Jurkat, Clone E6-1 (cell line): ENCODE results near the gene RRP8.

Source experiments
- DNase-seq: peaks from one replicate; pipeline ENCODE4 v3.0.0-alpha.2; 2011; ENCODE audit warnings: low read depth, low spot score
- H3K4me3 ChIP-seq: 2 replicates; pipeline ENCODE4 v1.5.1; 2011; ENCODE audit warnings: mild to moderate bottlenecking, low read length, control low read depth, moderate library complexity

RRP8 gene

DNA sequence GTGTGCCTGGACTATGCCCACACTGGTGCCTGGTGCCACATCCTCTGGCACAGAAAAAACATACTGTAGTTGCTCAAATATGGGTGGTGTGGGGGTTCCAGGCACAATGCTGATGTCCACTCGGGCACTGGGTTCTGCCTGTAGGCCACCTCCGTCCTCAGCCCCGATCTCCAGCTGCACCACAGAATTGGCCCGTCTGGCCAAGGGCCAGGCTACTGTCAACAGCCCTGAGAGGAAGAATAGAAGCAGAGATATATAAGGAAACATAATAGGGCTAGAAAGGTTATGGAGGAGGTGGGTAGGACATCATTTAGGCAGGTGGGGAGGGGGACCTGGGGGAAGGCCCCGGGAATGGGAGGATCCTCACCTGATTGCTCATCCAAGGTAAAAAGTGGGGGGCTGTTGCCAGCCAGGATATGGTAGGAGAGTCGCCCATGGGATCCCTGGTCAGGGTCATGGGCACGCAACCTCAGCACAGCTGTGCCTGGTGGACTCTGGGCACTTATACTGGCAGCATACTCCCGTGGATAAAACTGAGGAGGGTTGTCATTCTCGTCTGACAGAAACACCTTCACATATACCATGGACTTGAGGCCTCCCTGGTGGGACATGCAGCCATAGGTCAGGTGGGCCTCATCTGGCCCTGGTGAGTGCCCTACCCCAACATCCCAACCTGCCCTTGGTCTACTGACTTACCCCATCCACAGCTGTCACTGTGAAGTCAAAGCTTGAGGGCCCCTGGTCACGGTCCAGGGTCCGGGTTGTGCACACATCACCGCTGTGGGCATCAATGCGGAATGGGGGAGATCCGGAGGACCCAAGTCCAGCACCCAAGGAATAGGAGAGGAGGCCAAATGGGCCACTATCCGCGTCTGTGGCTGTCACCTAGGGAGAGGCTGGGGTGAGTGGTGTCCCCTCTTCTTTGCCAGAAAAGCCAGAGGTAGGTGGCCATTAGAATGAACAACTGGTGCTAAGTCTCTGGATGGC is 30.3 kb upstream of the RRP8 start:
- no peak overlapping the region for H3K4me3 ChIP-seq
- DNase-seq, result no peak

DNA sequence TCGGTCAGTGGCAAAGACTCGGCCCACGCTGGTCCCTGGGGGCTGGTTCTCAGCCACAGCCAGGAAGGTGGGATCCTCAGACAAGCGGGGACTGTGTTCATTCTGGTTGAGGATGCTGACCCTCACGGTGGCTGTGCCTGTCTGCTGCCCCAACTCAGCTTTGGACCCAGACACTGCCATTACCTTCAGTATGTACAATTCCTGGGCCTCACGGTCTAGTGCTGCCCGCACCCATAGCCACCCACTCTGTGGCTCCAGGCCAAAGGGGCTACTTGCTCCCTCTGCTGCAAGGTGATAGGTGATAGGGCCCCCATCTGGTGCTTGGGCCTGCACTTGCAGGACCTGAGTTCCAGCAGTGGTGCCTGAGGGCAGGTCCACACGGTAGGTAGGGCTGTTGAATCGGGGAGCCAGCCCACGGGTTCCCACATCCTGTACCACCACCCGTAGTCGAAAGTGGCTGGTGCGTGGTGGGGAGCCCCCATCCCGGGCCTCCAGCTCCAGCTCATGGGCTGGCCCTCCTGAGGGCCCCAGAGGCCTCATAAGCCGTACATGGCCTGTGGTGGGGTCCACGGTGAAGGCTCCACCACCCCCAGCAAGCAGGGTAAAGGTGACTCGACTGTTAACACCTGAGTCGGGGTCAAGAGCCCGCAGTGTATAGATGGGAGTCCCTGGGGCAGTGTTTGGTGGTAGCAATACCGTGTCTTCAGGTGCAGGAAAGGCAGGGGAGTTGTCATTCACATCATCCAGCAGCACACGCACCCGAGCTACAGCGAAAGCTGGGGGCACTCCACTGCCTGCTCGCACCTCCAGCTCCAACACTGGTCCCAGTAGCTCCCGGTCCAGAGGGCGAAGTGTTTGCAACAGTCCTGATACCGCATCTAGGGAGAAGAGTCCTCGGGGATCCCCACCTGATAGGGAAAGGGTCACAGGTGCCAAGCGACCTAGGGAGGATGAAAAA is 29.0 kb upstream of the RRP8 start:
- no peak overlapping the region for H3K4me3 ChIP-seq
- DNase-seq, result no peak

DNA sequence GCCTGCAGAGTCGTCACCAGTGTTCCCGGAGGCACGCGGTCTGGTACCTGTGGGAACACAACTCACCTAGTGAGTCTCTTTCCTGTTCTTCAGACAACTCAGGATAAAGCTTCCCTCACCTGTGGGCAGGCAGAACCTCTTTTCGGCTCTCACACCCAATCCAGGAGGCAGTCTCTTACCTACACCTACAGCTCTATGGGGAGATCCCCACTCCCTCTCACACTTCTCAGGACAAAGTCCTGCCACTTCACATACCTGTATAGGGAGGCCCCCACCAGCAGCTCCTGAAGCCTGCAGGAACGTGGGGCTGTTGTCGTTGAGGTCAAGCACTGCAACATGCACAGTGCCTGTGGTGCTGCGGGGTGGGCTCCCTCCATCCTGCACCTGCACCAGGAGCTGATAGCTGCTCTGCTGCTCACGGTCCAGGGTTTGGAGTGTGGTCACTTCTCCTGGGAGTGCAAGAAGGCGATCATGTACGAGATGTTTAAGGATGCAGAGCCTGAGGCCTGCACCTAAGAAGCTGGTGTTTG is 28.0 kb upstream of the RRP8 start:
- DNase-seq, result no peak
- H3K4me3 ChIP-seq, result no peak overlapping the region

DNA sequence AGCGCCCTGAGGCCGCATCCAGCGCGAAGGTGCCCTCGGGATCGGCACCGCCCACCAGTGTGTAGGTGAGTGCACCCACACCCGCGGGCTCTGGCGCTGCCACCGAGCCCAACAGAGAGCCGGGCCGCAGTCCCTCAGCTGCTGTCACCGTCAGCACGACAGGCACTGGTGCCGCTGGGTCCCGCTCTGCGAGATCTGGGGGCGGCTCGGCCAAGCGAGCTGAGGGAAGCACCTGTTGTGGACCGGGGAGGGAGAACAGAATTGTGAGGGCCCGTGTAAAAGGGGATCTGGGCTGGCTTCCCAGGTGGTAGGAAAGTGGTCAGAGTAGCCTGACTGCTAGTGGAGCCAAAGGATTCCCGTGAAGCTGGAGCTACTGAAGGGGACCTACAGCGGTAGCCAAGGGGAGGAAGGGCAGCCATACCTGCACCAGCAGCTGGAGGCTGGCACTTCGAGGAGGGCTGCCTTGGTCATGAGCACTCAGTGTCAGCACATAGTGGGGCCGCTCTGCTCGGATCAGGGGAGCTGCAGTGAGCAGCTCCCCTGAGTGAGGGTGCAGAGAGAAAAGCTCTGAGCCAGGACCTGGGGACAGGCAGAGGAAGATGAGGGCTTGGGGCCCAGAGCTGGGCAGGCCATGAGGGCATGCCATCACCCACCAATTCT is 27.3 kb upstream of the RRP8 start:
- H3K4me3 ChIP-seq, result no peak overlapping the region
- no peak for DNase-seq

DNA sequence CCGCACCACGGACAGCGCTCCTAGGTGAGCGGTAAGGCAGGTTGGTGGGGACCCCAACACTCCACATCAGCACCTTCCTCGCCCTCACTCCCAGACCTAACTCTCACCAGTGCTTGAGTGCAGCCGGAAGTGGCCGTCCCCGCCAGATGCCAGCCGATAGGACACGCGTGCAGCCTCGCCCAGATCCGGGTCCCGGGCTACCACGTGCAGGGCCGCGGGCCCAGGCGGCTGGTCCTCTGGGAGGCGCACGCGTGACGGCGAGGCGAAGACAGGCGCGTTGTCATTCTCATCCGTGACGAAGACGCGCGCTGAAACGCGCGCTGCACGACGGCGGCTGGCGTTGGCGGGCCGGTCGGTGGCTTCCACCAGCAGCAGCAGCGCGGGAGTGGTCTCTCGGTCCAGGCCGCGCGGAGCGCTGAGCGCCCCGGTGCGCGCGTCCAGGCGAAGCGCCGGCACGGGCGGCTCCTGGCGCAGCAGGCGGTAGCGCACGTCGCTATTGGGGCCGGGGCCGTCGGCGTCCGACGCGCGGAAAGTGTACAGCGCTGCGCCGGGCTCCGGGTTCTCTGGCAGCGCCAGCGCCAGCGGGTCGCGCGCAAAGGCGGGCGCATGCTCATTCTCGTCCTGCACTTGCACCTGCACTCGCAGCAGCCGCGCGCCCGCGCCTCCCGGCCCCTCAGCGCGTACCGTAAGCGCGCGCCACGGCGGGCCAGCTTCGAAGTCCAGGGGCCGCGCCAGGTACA is 26.6 kb upstream of the RRP8 start:
- no peak for DNase-seq
- no peak overlapping the region for H3K4me3 ChIP-seq

DNA sequence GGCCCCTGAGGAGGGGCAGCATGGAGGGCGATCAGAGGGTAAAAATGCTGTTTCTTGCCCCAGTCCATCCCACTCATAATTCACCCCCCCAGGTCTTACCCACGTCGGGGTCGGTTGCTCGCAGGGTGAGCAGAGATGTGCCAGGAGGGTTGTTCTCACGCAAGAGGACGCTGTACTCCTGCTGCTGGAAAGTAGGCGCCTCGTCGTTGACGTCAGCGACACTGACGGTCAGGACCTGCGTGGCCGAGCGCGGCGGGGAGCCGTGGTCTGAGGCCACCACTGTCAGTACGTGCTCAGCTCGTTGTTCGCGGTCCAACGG is 26.1 kb upstream of the RRP8 start:
- H3K4me3 ChIP-seq, result no peak overlapping the region

DNA sequence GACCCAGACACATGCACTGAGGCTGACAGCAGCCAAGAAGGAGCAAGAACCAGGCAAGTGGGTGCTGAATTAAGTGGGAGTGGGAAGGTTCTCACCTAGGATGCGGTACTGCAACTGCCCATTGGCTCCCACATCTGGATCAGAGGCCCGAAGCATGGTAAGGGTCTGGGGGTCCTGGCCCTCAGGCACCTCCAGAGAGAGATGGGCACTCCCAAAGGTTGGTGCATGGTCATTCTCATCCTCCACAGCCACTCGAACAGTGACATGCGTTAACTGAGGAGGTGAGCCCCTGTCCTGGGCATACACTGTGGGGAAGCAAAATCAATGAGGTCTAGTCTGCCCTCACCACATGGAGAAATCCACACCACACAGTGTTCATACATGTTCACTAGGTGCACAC is 25.1 kb upstream of the RRP8 start:
- no peak for DNase-seq
- H3K4me3 ChIP-seq, result no peak overlapping the region

More for the DNA sequence above, 26.1 kb upstream of the RRP8 start:
- no peak for DNase-seq

DNA sequence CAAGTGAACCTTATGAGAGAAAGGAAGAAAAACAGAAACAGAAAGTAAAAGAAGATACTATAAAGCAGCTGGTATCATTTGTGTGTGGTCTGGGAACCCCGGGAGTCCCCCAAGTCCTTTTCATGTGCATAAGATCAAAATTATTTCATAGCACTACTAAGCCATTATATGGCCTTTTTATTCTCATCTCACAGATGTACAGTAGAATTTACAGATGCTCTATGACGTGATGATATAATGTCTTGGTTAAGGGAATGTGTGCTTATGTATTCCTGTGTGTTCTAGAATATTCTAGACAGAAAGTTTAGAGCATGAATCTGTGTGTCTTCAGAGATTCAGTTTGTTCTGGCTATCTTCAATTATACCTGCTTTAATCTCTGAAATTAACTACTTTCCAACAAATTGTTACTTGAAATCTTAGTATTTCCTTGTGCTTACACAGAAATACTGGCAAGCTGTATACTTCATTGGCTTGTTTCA is 24.4 kb upstream of the RRP8 start:
- no peak for DNase-seq
- no peak overlapping the region for H3K4me3 ChIP-seq

DNA sequence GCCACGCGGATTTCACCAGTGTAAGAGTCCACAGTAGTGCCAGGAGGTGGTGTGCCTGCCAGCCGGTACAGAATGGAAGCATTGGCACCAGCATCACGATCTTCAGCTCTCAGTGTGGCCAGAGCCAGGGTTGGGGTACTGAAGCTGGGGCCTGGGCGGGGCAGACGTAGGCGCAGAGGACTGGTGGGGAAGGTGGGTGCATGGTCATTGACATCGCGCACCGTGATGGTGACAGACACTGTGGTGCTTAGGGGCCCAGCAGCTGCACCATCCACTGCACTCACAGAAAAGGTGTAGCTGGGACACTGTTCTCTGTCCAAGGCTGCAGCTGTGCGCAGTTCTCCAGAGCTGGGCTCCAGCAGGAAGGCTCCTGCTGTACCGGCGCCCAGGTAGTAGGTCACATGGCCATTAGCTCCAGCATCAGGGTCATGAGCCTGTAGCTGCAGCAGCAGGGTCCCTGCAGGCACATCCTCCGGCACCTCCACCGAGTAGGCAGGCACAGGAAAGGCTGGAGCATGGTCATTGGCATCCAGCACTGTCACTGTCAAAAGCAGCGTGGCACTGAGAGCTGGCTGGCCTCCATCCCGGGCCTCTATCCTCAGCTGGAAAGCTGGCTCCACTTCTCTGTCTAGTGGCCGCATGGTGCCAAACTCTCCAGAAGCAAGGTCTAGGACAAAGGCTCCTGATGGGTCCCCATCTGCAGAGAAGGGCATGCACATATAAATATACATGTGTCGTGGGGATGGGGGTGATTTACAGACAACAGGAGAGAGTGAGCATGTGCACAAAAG is 23.8 kb upstream of the RRP8 start:
- H3K4me3 ChIP-seq, result no peak overlapping the region
- no peak for DNase-seq

DNA sequence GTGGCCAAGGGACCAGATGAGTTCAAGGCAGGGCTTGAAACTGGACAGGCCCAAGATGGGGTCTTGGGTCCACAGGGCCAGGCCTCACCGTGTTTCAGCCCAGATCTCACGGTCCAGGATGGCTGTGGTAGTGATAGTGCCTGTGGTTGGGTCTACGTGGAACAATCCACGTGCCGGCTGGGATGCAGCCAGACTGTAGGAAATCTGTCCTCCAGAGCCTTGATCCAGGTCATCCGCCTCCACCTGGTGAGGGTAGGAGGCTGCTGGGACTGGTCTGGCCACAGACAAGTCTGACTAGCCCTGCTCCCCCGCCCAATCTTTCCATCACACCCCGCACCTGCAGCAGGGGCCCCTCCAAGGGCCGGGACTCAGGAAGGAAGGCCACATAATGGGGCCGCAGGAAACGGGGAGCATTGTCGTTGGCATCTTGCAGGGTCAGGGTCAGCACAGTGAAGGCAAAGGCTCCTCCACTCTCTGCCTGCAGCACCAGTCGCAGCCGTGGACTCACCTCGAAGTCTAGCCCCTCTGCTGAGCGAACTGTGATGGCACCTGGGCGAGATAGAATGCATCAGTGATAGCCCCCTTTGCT is 22.5 kb upstream of the RRP8 start:
- H3K4me3 ChIP-seq, result no peak overlapping the region
- no peak for DNase-seq

DNA sequence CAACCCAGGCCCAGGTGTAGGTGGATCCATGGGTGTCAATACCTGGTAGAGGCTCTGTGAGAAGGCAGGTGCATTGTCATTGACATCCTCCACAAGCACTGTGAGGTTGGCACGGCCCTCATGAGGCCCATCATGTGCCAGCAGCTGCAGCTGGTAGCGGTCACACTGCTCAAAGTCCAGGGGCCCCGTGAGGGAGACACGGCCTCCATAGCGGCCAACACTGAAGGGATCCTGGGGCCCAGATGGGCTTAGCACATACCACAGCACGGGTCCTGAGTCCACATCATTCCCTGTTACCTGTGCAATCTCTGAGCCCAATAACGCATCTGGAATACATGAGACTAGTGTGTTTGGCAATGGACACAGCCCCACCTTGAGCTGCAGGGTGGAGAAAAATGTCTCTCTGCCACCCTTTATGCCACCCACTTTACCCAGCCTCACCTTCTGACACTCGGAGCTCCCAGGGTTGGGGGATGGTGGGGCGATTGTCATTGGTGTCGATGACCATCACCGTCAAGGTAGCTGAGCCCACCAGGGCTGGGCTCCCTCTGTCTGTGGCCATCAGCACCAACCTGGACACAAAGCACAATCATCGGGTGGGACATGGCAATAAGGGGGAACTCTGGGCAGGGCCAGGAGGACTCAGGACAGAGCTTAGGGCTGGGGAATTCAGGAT is 21.9 kb upstream of the RRP8 start:
- no peak overlapping the region for H3K4me3 ChIP-seq
- DNase-seq, result no peak

DNA sequence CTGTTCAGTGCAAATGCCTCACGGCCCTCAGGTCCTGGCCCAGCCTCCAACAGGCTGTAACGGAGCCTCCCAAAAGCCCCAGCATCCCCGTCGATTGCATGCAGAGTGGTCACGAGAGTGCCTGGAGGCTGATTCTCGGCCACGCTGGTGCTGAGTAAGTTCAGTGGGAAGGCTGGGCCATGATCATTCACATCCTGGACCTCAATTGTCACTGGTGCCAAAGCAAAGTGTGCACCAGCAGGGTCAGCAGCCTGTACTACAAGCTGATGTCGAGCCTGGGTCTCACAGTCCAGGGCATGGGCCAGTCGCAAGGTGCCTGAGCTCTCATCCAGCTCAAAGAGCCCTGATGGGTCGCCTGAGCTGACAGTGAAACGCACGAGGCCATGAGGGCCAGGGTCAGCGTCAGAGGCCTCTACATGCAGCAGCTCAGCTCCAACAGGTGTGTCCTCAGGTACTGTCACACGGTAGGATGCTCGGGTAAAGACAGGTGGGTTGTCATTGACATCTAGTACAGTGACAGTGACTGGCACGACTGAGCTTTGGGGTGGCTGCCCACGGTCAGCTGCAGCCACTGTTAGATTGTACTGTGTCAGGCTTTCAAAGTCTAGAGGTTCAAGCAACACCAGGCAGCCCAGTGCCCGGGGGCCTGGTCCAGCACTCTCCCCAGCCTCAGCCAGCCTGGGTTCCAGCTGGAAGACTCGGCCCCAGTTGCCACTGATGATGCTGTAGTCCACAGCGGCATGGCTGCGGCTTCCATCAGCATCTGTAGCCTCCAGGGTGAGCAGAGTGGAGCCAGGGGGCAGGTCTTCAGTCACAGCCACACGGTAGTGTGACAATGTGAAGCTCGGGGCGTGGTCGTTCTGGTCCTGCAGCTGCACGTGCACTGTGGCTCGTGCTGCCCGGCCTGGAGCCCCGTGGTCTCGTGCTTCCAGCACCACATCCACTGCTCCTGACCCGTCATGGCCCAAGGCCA is 20.3 kb upstream of the RRP8 start:
- no peak overlapping the region for H3K4me3 ChIP-seq
- DNase-seq, result no peak

DNA sequence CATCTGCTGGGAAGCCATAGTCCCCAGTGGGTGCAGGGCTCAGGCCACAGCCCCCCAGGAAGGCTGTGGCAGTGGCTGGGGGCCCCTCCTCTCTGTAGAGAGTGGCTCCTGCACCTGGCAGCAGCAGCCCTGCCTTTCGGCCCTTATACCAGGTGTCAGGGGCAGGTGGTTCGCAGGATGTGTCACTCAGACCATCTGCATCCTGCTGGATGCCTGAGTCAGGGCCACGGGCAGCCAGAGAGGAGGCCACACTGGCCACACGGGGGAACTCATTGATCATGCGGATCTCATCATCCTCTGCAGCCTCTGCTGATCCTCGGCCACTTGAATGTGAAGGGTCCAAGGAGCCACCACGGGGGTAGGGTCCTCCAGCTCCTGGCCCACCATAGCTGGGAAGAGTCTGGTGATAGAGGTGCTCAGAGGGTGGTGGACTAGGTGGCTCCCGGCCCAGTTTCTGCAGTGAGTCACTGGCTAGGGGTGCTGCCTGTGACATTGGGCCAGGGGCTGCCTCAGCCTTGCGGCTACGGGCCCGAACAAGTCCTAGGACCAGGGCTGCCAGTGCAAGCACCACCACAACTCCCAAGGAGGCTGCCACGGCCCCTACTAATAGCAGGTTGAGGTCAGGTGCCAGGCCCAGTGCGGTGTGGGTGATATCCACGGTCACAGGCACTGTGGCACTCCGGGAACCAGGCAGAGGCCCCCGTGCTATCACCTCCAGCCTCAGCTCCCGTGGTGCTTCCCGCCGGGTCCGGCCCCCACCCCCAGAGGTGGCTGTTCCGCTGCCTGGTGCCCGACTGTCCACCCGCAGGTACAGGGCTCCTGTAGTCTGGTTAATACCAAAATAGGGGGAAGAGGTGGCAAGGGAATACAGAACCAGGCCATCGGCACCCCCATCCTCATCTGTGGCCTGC is 19.1 kb upstream of the RRP8 start:
- DNase-seq, result no peak
- no peak overlapping the region for H3K4me3 ChIP-seq

DNA sequence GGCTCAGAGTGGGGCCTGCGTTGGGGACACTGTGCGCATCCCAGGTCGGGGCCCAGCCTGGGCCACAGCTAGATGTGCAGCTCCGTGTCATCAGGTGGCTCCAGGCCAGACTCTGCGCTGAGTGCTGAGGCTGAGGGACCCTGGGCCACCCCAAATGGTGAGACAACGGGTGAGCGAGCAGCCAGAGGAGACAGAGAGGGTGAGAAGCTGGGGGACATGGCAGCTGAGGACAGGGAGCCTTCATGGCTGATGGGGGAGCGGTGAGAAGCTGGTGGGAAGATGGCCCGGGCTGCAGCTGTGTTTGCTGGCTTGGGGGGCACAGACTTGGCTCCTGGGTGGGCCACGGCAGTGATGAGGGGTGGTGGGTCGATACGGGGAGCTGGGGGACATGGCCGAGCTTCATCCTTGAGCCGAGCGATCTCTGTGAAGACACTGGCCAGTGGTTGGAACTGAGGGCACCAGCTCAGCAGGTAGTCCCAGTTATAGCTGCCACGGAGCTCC is 18.3 kb upstream of the RRP8 start:
- no peak for DNase-seq
- H3K4me3 ChIP-seq, result no peak overlapping the region

DNA sequence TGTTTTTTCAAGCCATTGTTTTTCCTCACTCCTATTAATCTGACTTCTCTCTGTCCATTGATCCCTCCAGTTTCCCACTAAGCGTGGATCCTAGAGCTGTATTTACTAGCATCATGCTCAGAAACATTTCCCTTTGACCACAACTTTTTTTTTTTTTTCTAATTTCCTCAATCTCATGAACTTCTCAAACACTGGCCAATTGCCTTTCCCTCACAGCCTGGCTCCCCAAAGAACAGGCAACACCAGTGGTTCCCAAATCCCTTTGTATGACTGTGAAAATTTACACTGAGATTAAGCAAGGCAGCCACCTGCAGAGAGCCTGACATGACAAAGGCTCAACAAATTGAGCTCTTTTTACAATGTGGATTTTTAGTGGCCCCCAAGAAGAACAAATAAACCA is 17.2 kb upstream of the RRP8 start:
- no peak overlapping the region for H3K4me3 ChIP-seq
- DNase-seq, result no peak
